CD14-positive monocyte (primary cell): Measurements from ENCODE around the gene PAPOLA. TPM values are rescaled to one million over a fixed set of nuclear protein-coding genes. Genes with fewer than 3 reads are reported as not detected.

Experiments used
- DNase-seq, 3 donors: peaks; one replicate each; pipeline ENCODE4 v3.0.0-alpha.2; 2011 to 2022
- H2AFZ ChIP-seq: 2 replicates; pipeline ENCODE4 v1.6.0; 2012; ENCODE audit warnings: mild to moderate bottlenecking, low read depth, low read length, inconsistent platforms; ENCODE audit not compliant: insufficient read depth, poor library complexity, severe bottlenecking
- H3K27ac ChIP-seq, 2 donors: 1 replicate in 1 of 2; 2 replicates in 1 of 2; pipeline ENCODE4 v1.5.1; 2012 to 2013; ENCODE audit warnings: low read length in 2 of 2, control low read depth in 1 of 2, inconsistent platforms in 1 of 2, low read depth in 1 of 2, mild to moderate bottlenecking in 1 of 2
- H3K27me3 ChIP-seq, 2 donors: one replicate each; pipeline versions ENCODE4 v1.6.0 to v1.6.1; 2011 to 2013; ENCODE audit warnings: low read length in 2 of 2; ENCODE audit not compliant: control insufficient read depth in 2 of 2, insufficient read depth in 2 of 2
- H3K36me3 ChIP-seq, 2 donors: replicated peaks in 1 of 2; 1 replicate in 1 of 2; 2 replicates in 1 of 2; pipeline versions ENCODE4 v1.5.1 to v1.6.1; 2012 to 2013; ENCODE audit warnings: low read length in 2 of 2, control low read depth in 1 of 2, inconsistent platforms in 1 of 2, mild to moderate bottlenecking in 1 of 2; ENCODE audit not compliant: insufficient read depth in 2 of 2, control insufficient read depth in 1 of 2
- H3K4me1 ChIP-seq, 2 donors: 1 replicate in 1 of 2; 2 replicates in 1 of 2; pipeline versions ENCODE4 v1.5.1 to v1.6.1; 2012 to 2013; ENCODE audit warnings: low read length in 2 of 2, control low read depth in 1 of 2, inconsistent platforms in 1 of 2, mild to moderate bottlenecking in 1 of 2, moderate library complexity in 1 of 2; ENCODE audit not compliant: insufficient read depth in 2 of 2, control insufficient read depth in 1 of 2
- H3K4me2 ChIP-seq: replicated peaks from 2 replicates; pipeline ENCODE3; 2012; ENCODE audit warnings: low read length, moderate library complexity, mild to moderate bottlenecking; ENCODE audit not compliant: poor library complexity, severe bottlenecking; ENCODE audit errors: extremely low read depth
- H3K4me3 ChIP-seq, 3 experiments: fragments of 200-600 bp in 1 of 3; sonication (generic) in 1 of 3; replicated peaks in 1 of 3; 1 replicate in 2 of 3; 2 replicates in 1 of 3; pipeline ENCODE4 v1.5.1; 2011 to 2013; ENCODE audit warnings: low read length in 3 of 3, mild to moderate bottlenecking in 3 of 3, control low read depth in 2 of 3, low read depth in 2 of 3, inconsistent platforms in 1 of 3, moderate library complexity in 1 of 3
- H3K79me2 ChIP-seq: 2 replicates; pipeline ENCODE4 v1.6.0; 2012; ENCODE audit warnings: mild to moderate bottlenecking, control low read depth, inconsistent platforms, low read length, moderate library complexity; ENCODE audit not compliant: insufficient read depth
- H3K9ac ChIP-seq: 2 replicates; pipeline ENCODE4 v1.6.0; 2017; ENCODE audit warnings: low read length, mild to moderate bottlenecking; ENCODE audit not compliant: insufficient read depth, poor library complexity, severe bottlenecking
- H3K9me3 ChIP-seq, 2 donors: replicated peaks in 1 of 2; 1 replicate in 1 of 2; 2 replicates in 1 of 2; pipeline versions ENCODE4 v1.5.1 to v1.6.1; 2012 to 2013; ENCODE audit warnings: low read length in 2 of 2, control low read depth in 1 of 2; ENCODE audit not compliant: control insufficient read depth in 1 of 2, insufficient read depth in 1 of 2
- H4K20me1 ChIP-seq: 2 replicates; pipeline ENCODE4 v1.6.0; 2012; ENCODE audit warnings: mild to moderate bottlenecking, low read length, control low read depth, moderate library complexity; ENCODE audit not compliant: insufficient read depth
- H3K27ac Mint-ChIP-seq, 7 donors: one replicate each; pipeline ENCODE4 v1.8.0; 2020; ENCODE audit warnings: mild to moderate bottlenecking in 7 of 7, mixed read lengths in 7 of 7, moderate library complexity in 6 of 7, inconsistent platforms in 2 of 7
- H3K27me3 Mint-ChIP-seq, 3 donors: one replicate each; pipeline ENCODE4 v1.8.0; 2021 to 2022; ENCODE audit warnings: low read depth in 3 of 3, mild to moderate bottlenecking in 3 of 3, mixed read lengths in 3 of 3, moderate library complexity in 3 of 3, inconsistent platforms in 1 of 3
- H3K36me3 Mint-ChIP-seq, 2 donors: one replicate each; pipeline ENCODE4 v1.8.0; 2020; ENCODE audit warnings: mixed read lengths in 2 of 2, inconsistent platforms in 1 of 2, mild to moderate bottlenecking in 1 of 2
- H3K4me1 Mint-ChIP-seq: one replicate; pipeline ENCODE4 v1.8.0; 2020; ENCODE audit warnings: mild to moderate bottlenecking, mixed read lengths
- H3K4me3 Mint-ChIP-seq, 2 donors: one replicate each; pipeline ENCODE4 v1.8.0; 2020; ENCODE audit warnings: mild to moderate bottlenecking in 2 of 2, mixed read lengths in 2 of 2, moderate library complexity in 1 of 2
- H3K9me3 Mint-ChIP-seq, 7 donors: one replicate each; pipeline ENCODE4 v1.8.0; 2020 to 2022; ENCODE audit warnings: mixed read lengths in 7 of 7, mild to moderate bottlenecking in 6 of 7, moderate library complexity in 6 of 7, inconsistent platforms in 2 of 7
- CTCF ChIP-seq: fragments of 200-600 bp; IDR thresholded peaks from one replicate; pipeline ENCODE4 v1.8.0; 2022; ENCODE audit warnings: antibody characterized with exemption, mild to moderate bottlenecking
- WGBS: methylation state at CpG from one replicate; pipeline ENCODE4 v1.1.5; 2013; ENCODE audit warnings: missing lambda C conversion rate; ENCODE audit not compliant: insufficient coverage; 5-methylcytosine and 5-hydroxymethylcytosine counted together
- intact Hi-C, 2 donors: fragments of 100-400 bp; cut with micrococcal nuclease; formaldehyde crosslinking; loops; one replicate each; pipeline versions ENCODE4 v1.15.0 to v1.15.1; 2023
- polyA plus RNA-seq, 3 donors: library from polyadenylated mRNA; depleted of rRNA in 1 of 3; unstranded in 2 of 3; stranded (reverse) in 1 of 3; fragments of 300-500 nt in 2 of 3; fragments of >200 nt in 1 of 3; fragmentation: Illumina TruSeq in 2 of 3; gene quantifications; 1 replicate in 2 of 3; 2 replicates in 1 of 3; pipeline ENCODE4 v1.2.3, GENCODE V29; 2012 to 2021

Gene PAPOLA
- polyA plus RNA-seq, 3 donors: 57.9 to 87.5 (median 80.3) TPM

- Mint-ChIP-seq H3K27ac (no peak overlapping the region), H3K36me3 (no peaks in the 10 kb centered on the region), H3K9me3 (peaks cover 0 to 6% (median 0%) of the 10 kb centered on the region in 7 donors), H3K4me3 (no peak overlapping the region), H3K4me1 (peaks cover 4% of the 10 kb centered on the region), H3K27me3 (peaks cover 17 to 23% (median 21%) of the 10 kb centered on the region in 3 donors)
- Histone ChIP-seq H3K4me3 (no peak overlapping the region), H3K4me2 (no peak overlapping the region), H3K4me1 (peaks cover 4% of the 10 kb centered on the region in 2 donors), H3K9ac (no peak overlapping the region), H3K9me3 (no peaks in the 10 kb centered on the region), H3K79me2 (no peaks in the 10 kb centered on the region), H3K36me3 (no peaks in the 10 kb centered on the region), H2AFZ (no peak overlapping the region), H4K20me1 (no peaks in the 10 kb centered on the region), H3K27ac (no peak overlapping the region), H3K27me3 (peaks cover 9 to 12% of the 10 kb centered on the region in 2 donors)
- intact Hi-C loops: no loop called here
- 92% methylated on average over 3 of the region's 5 CpGs for WGBS
- TF ChIP-seq CTCF: no peak
- no peak for DNase-seq
These were observed 95.5 kb downstream of the PAPOLA start for GRCh38 chr14:96597680-96598079.

- Histone ChIP-seq H3K9me3 (no peaks in the 10 kb centered on the region), H3K4me2 (no peak overlapping the region), H3K27ac (no peak overlapping the region), H2AFZ (no peak overlapping the region), H3K4me3 (no peak overlapping the region), H3K9ac (no peak overlapping the region), H3K27me3 (peaks cover 2 to 4% of the 10 kb centered on the region in 2 donors), H4K20me1 (no peaks in the 10 kb centered on the region), H3K4me1 (no peaks in the 10 kb centered on the region), H3K36me3 (no peaks in the 10 kb centered on the region), H3K79me2 (no peaks in the 10 kb centered on the region)
- Mint-ChIP-seq H3K27ac (no peak overlapping the region), H3K4me1 (no peaks in the 10 kb centered on the region), H3K9me3 (peaks cover 0 to 4% (median 0%) of the 10 kb centered on the region in 7 donors), H3K4me3 (no peak overlapping the region), H3K36me3 (no peaks in the 10 kb centered on the region), H3K27me3 (peaks cover 10 to 15% (median 14%) of the 10 kb centered on the region in 3 donors)
- 90% methylated on average over 9 of the region's 14 CpGs for WGBS
- no peak for TF ChIP-seq CTCF
- intact Hi-C loops: no loop called here
- no peak for DNase-seq
These were observed 96.2 kb downstream of the PAPOLA start for GRCh38 chr14:96598332-96598928.
